Stomach (tissue), 19 donors: ENCODE results near the gene GLDC. TPM values are rescaled to one million over a fixed set of nuclear protein-coding genes. Genes with fewer than 3 reads are reported as not detected.
A peak's percentile ranks its signal among the peaks of the same experiment; 100 is the strongest.
"Not testable (repeated sequence)": the region's sequence is repeated elsewhere in the genome, so short reads cannot be mapped to it uniquely, and the experiment has no call there.

Source experiments
- DNase-seq, 2 donors: peaks; one replicate each; pipeline versions ENCODE4 v3.0.0 to v3.0.0-alpha.2; 2013 to 2019
- H3K27ac ChIP-seq, 5 donors: fragments of 200-600 bp in 4 of 5; sonication (generic) in 4 of 5; one replicate each; pipeline ENCODE4 v1.5.1; 2013 to 2019; ENCODE audit warnings: mild to moderate bottlenecking in 1 of 5, moderate library complexity in 1 of 5
- H3K27me3 ChIP-seq, 3 donors: fragments of 200-600 bp; sonication (generic); one replicate each; pipeline ENCODE4 v1.5.1; 2017 to 2019; ENCODE audit warnings: mixed run types in 1 of 3
- H3K36me3 ChIP-seq, 4 donors: fragments of 200-600 bp; sonication (generic); 1 replicate in 3 of 4; 2 replicates in 1 of 4; pipeline ENCODE4 v1.5.1; 2016 to 2019
- H3K4me1 ChIP-seq, 4 donors: fragments of 200-600 bp; sonication (generic); one replicate each; pipeline ENCODE4 v1.5.1; 2016 to 2019
- H3K4me3 ChIP-seq, 4 donors: fragments of 200-600 bp; sonication (generic) in 3 of 4; one replicate each; pipeline ENCODE4 v1.5.1; 2016 to 2019; ENCODE audit warnings: mild to moderate bottlenecking in 1 of 4
- H3K9me3 ChIP-seq, 4 donors: fragments of 200-600 bp; sonication (generic); one replicate each; pipeline ENCODE4 v1.5.1; 2016 to 2019
- EP300 ChIP-seq: sonication (generic); formaldehyde crosslinking; IDR thresholded peaks from one replicate; pipeline ENCODE4 v1.6.1; 2017; ENCODE audit warnings: antibody characterized with exemption
- POLR2A ChIP-seq, 4 donors: fragments of 450-650 bp; IDR thresholded peaks; one replicate each; pipeline ENCODE4 v1.6.1; 2016; ENCODE audit warnings: antibody characterized with exemption in 4 of 4, control low read depth in 2 of 4, mild to moderate bottlenecking in 1 of 4, moderate library complexity in 1 of 4
- POLR2AphosphoS5 ChIP-seq, 3 donors: sonication (generic); formaldehyde crosslinking; IDR thresholded peaks; one replicate each; pipeline ENCODE4 v1.6.1; 2016; ENCODE audit warnings: antibody characterized with exemption in 3 of 3
- WGBS, 5 donors: extraction: QIAGEN DNeasy Blood & Tissue Kit in 3 of 5; methylation state at CpG; one replicate each; pipeline versions ENCODE4 v1.1.5 to v1.1.7; 2013 to 2018; 5-methylcytosine and 5-hydroxymethylcytosine counted together
- intact Hi-C: fragments of 100-400 bp; cut with DNase I; formaldehyde crosslinking; loops from one replicate; pipeline ENCODE4 v1.15.1; 2023; ENCODE audit warnings: low total_unique reads
- long read RNA-seq, 10 donors: transcript quantifications; one replicate each; lab custom pipeline, GENCODE V29; 2026
- polyA plus RNA-seq, 3 donors: library from polyadenylated mRNA; stranded (reverse); fragments of 200-250 nt; gene quantifications; one replicate each; pipeline ENCODE4 v1.2.3, GENCODE V29; 2013
- total RNA-seq, 5 donors: library from RNA; depleted of rRNA; stranded (reverse); fragments of >200 nt; gene quantifications; one replicate each; pipeline versions ENCODE4 v1.1.0 to v1.2.3, GENCODE V29; 2014 to 2016
- TF ChIP-seq, protein P1 (sequence below), 7 experiments: fragments of 450-650 bp in 4 of 7; fragments of 200-600 bp in 3 of 7; sonication (generic) in 3 of 7; IDR thresholded peaks; one replicate each; pipeline ENCODE4 v1.5.1; 2016 to 2019; ENCODE audit warnings: antibody characterized with exemption in 7 of 7, control low read depth in 2 of 7, mild to moderate bottlenecking in 1 of 7
- donor health status: healthy with polysubstance abuse.
- donor health status: Bipolar disorder and iron deficiency.
- donor health status: healthy.

GLDC gene
- total RNA-seq (1 to 10 TPM in 1 of 5 donors, under 1 TPM in 1, not detected in 3; 0.37 to 2.2 TPM), polyA plus RNA-seq (1 to 10 TPM in 1 of 3 donors, under 1 TPM in 1, not detected in 1; 0.31 to 3.7 TPM)
- long read RNA-seq, donor 1: 0 reads
- long read RNA-seq, donor 2: 0 reads
- long read RNA-seq, donor 3: 0 reads
- long read RNA-seq, donor 4: 0 reads
- long read RNA-seq, donor 5: 0 reads
- long read RNA-seq, donor 6: 0 reads
- long read RNA-seq, donor 7: 0 reads
- long read RNA-seq, donor 8: 0 reads
- long read RNA-seq, donor 9: 0 reads
- long read RNA-seq, donor 10: 0 reads

GRCh38 chr9:6645355-6646292 lies at the start of gene GLDC:
Gene GLDC (minus strand): TSS chr9:6645729. CDS start chr9:6645499, 230 bp downstream.
- TF ChIP-seq, protein P1, sequence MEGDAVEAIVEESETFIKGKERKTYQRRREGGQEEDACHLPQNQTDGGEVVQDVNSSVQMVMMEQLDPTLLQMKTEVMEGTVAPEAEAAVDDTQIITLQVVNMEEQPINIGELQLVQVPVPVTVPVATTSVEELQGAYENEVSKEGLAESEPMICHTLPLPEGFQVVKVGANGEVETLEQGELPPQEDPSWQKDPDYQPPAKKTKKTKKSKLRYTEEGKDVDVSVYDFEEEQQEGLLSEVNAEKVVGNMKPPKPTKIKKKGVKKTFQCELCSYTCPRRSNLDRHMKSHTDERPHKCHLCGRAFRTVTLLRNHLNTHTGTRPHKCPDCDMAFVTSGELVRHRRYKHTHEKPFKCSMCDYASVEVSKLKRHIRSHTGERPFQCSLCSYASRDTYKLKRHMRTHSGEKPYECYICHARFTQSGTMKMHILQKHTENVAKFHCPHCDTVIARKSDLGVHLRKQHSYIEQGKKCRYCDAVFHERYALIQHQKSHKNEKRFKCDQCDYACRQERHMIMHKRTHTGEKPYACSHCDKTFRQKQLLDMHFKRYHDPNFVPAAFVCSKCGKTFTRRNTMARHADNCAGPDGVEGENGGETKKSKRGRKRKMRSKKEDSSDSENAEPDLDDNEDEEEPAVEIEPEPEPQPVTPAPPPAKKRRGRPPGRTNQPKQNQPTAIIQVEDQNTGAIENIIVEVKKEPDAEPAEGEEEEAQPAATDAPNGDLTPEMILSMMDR (IDR thresholded peaks at IDR 0.05): no peak
- TF ChIP-seq EP300 (no peak), POLR2AphosphoS5 (IDR thresholded peaks at IDR 0.05) (no peak), POLR2A (IDR thresholded peaks at IDR 0.05) (no peak)
- Histone ChIP-seq H3K27ac (no peak within 1 kb of the TSS), H3K9me3 (no peaks in the 10 kb centered on the region), H3K27me3 (peaks cover 5 to 77% (median 48%) of the 10 kb centered on the region in 3 donors), H3K4me1 (peaks cover 19 to 25% (median 25%) of the 10 kb centered on the region in 4 donors), H3K36me3 (no peaks in the 10 kb centered on the region), H3K4me3 (peak within 1 kb of the TSS; percentile 49 to 63 (median 55))
- 0 to 3% (median 2%) methylated on average over 15 to 68 of the region's 68 CpGs for WGBS, 5 donors
- peak; percentile 61 to 77 for DNase-seq
- intact Hi-C loops: no loop called here

DNA sequence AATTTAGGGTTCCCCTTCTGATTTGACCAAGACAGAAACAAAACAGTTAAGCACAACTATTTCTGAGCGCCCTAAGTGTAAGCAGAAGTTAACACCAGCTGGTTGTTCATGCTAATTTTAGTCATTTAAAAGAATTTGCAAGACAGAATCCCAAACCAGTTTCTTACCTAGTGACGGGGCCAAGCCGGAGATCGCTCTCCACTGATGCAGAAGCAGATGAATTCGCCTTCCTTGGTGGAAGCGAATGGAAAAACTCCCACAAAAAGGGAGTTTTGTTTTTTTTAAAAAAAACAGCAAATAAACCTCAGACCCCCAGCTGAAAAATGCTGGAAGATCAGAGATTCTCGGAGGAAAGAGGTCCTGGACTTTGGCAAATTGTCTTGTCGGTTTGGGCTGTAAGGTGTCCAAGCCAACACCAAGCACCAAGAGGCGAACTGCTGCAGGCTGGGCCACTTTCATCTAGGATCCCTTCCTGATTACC lies 47.4 kb upstream of the GLDC start:
- Histone ChIP-seq H3K9me3 (no peaks in the 10 kb centered on the region), H3K27me3 (no peaks in the 10 kb centered on the region), H3K27ac (no peak overlapping the region), H3K4me1 (no peaks in the 10 kb centered on the region), H3K36me3 (peaks cover 0 to 6% (median 0%) of the 10 kb centered on the region in 4 donors), H3K4me3 (no peak overlapping the region)
- no peak for DNase-seq
- intact Hi-C loops: no loop called here
- TF ChIP-seq POLR2A (IDR thresholded peaks at IDR 0.05) (no peak), EP300 (no peak), POLR2AphosphoS5 (IDR thresholded peaks at IDR 0.05) (no peak)
- TF ChIP-seq, protein P1 (IDR thresholded peaks at IDR 0.05): no peak
- WGBS, 5 donors: 75 to 84% (median 79%) methylated on average over 9 of the region's 9 CpGs

DNA sequence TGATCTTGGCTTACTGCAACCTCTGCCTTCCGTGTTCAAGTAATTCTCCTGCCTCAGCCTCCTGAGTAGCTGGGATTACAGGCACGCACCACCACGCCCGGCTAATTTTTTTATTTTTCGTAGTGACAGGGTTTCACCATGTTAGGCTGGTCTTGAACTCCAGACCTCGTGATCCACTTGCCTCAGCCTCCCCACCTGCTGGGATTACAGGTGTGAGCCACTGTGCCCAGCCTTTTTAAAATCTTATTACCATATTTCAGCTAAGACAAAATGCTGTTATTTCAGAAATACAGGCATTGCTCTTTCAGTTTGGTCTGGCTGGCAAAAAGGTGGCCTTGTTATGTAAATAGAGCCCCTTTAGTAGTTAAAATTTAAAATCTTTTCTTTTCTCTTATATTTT lies 46.9 kb upstream of the GLDC start:
- 83 to 91% (median 90%) methylated on average over 6 of the region's 6 CpGs for WGBS, 5 donors
- Histone ChIP-seq H3K27me3 (no peaks in the 10 kb centered on the region), H3K36me3 (peaks cover 0 to 6% (median 0%) of the 10 kb centered on the region in 4 donors), H3K27ac (no peak overlapping the region), H3K4me3 (no peak overlapping the region), H3K4me1 (no peaks in the 10 kb centered on the region), H3K9me3 (no peaks in the 10 kb centered on the region)
- DNase-seq: no peak
- intact Hi-C loops: no loop called here
- TF ChIP-seq POLR2A (IDR thresholded peaks at IDR 0.05): no peak
- TF ChIP-seq POLR2AphosphoS5 (IDR thresholded peaks at IDR 0.05): no peak
- TF ChIP-seq, protein P1 (IDR thresholded peaks at IDR 0.05): no peak

GRCh38 chr9:6690675-6691070 lies 45.1 kb upstream of the GLDC start:
- H3K4me1 ChIP-seq, H3K27ac ChIP-seq, H3K9me3 ChIP-seq, DNase-seq, H3K4me3 ChIP-seq, intact Hi-C loops, H3K36me3 ChIP-seq, H3K27me3 ChIP-seq: not testable (repeated sequence)
- 90 to 97% (median 95%) methylated on average over 7 of the region's 7 CpGs for WGBS, 5 donors
